SK-N-MC (cell line): ENCODE results near the gene SNX9.
"Not testable (repeated sequence)": the region's sequence is repeated elsewhere in the genome, so short reads cannot be mapped to it uniquely, and the experiment has no call there.

Experiments
- DNase-seq: peaks from one replicate; pipeline ENCODE4 v3.0.0-alpha.2; 2011; ENCODE audit warnings: low read depth, low spot score
- H3K27ac ChIP-seq: fragments of 200-600 bp; sonication (generic); 2 replicates; pipeline ENCODE4 v1.5.1; 2016; ENCODE audit warnings: mixed run types
- H3K36me3 ChIP-seq: fragments of 200-600 bp; sonication (generic); 2 replicates; pipeline ENCODE4 v1.6.1; 2017; ENCODE audit warnings: antibody characterized with exemption, low read length, mixed read lengths; ENCODE audit not compliant: insufficient read depth
- H3K4me3 ChIP-seq: fragments of 200-600 bp; sonication (generic); 2 replicates; pipeline ENCODE4 v1.5.1; 2016
- H3K9ac ChIP-seq: fragments of 200-600 bp; sonication (generic); 2 replicates; pipeline ENCODE4 v1.8.0; 2017; ENCODE audit warnings: mixed run types, mixed read lengths; ENCODE audit not compliant: insufficient read length
- H3K9me3 ChIP-seq: fragments of 200-600 bp; sonication (generic); 2 replicates; pipeline ENCODE4 v1.6.1; 2017; ENCODE audit warnings: low read depth, mild to moderate bottlenecking, antibody characterized with exemption, low read length, moderate library complexity, mixed read lengths
- EZH2 ChIP-seq: fragments of 200-600 bp; sonication (generic); IDR thresholded peaks from one replicate; pipeline ENCODE4 v1.6.1; 2017; ENCODE audit warnings: antibody characterized with exemption
- FOXP2 ChIP-seq: optimal IDR thresholded peaks from 2 replicates; pipeline ENCODE3; 2011; ENCODE audit warnings: mild to moderate bottlenecking, moderate library complexity; ENCODE audit not compliant: insufficient read depth; ENCODE audit errors: extremely low read length, control extremely low read depth
- POLR2AphosphoS5 ChIP-seq: IDR thresholded peaks from 2 replicates; pipeline ENCODE4 v1.6.1; 2012; ENCODE audit warnings: mild to moderate bottlenecking, low read depth, low read length, borderline replicate concordance

SNX9 gene

DNA sequence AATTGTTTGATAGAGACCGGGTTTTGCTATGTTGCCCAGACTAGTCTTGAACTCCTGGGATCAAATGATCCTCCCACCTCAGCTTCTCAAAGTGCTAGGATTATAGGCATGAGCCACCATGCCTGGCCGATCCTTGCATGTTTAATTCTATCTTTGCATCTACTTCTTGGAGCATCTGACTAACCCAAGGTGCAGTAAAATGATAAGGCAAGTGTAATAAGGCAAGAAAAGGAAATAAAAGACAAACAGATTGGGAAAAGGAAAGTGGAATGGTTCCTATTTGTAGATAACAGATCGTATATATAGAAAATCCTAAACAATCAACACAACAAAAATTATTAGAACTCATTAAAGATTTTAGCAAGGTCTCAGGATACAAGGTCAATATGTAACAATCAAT lies 36.8 kb upstream of the SNX9 start:
- DNase-seq = no peak
- Histone ChIP-seq H3K27ac (no peak overlapping the region), H3K36me3 (no peaks in the 10 kb centered on the region), H3K9ac (no peak overlapping the region), H3K9me3 (no peaks in the 10 kb centered on the region), H3K4me3 (no peak overlapping the region)
- TF ChIP-seq FOXP2 = no peak

- Histone ChIP-seq H3K4me3 (no peak overlapping the region), H3K36me3 (no peaks in the 10 kb centered on the region), H3K9me3 (no peaks in the 10 kb centered on the region), H3K27ac (no peak overlapping the region), H3K9ac (no peak overlapping the region)
- TF ChIP-seq FOXP2 = no peak
- TF ChIP-seq POLR2AphosphoS5 = no peak
- TF ChIP-seq EZH2 = no peak
- DNase-seq = no peak
Measured at GRCh38 chr6:157787080-157787479, 36.0 kb upstream of the SNX9 start.

DNA sequence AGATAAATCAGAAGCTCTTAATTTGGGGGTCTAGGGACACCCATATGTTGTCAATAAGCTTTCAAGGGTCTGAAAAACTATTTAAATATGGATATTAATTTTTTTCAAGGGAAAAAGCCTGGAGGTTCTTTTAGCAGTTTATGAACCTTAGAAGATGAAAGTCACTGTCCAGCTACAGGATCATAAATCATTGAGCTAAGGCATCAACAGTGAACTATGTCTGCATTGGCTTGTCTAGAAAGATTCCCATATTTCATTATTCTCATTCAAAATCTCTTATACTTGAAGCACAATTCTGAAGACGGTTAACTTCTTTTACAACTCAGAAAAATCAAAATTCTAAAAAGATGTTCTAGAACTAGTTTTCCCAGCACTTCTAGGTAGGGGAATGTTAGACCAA lies 34.9 kb upstream of the SNX9 start:
- no peaks in the 10 kb centered on the region for H3K36me3 ChIP-seq
- no peak for DNase-seq
- no peaks in the 10 kb centered on the region for H3K9me3 ChIP-seq
- H3K9ac ChIP-seq = no peak overlapping the region
- H3K4me3 ChIP-seq = no peak overlapping the region
- H3K27ac ChIP-seq = no peak overlapping the region
- TF ChIP-seq FOXP2 (no peak), EZH2 (no peak), POLR2AphosphoS5 (no peak)

GRCh38 chr6:157789297-157789696 lies 33.7 kb upstream of the SNX9 start:
- TF ChIP-seq EZH2 = no peak
- no peak for TF ChIP-seq POLR2AphosphoS5
- no peak for TF ChIP-seq FOXP2
- no peak for DNase-seq
- Histone ChIP-seq H3K27ac (no peak overlapping the region), H3K9me3 (no peaks in the 10 kb centered on the region), H3K36me3 (no peaks in the 10 kb centered on the region), H3K9ac (no peak overlapping the region), H3K4me3 (no peak overlapping the region)

DNA sequence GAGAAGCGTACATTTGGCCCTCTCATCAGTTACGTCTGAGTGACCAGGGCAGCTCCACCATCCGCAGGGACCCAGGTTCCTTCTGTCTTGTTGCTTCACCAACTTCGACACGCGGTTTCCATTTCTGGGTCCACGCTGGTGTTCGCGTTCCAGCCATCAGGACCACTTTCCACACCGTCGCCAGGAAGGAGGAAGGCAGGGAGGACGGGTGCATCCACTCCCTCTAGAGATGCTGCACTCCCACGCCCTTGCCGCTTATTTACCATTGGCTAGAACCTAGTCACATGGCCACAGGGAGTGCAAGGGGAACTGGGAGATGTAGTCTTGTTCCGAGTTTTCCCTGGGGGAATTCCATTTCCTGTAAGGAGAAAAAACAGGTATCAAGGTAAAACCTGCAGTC lies 33.2 kb upstream of the SNX9 start:
- no peak overlapping the region for H3K4me3 ChIP-seq
- H3K9me3 ChIP-seq = no peaks in the 10 kb centered on the region
- no peak for DNase-seq

DNA sequence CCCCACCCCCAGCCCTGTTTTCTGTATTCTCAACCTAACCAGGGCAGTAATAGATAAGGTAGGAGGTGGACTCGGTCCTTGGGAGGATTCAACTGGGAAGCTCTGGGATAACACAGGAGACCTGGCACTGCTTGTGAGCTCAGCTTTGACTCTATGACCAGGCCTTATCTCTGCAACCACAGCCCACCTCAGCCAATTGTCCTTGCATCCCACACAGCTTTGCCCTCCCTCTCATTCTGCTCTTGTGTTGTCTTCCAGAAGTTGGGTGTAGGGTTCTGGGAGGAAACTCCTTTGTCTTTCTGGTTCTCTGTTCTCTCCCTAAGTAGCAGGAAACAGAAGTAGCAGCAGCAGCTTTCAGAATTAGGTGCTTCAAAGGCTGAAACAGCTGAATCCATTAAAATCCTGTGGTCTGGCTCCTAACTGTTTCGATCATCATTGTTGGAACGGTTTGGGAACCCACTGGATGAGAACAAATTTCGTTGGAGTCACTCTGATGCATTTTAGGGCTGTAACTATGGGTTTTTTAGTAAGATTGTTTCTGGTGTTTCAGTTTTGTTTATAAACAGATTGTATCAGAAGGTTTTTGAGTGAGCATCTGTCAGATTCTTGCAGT lies 32.4 kb upstream of the SNX9 start:
- no peak for TF ChIP-seq FOXP2
- no peak overlapping the region for H3K4me3 ChIP-seq

More for the DNA sequence above, 33.2 kb upstream of the SNX9 start:
- TF ChIP-seq POLR2AphosphoS5 (no peak), EZH2 (no peak), FOXP2 (no peak)
- Histone ChIP-seq H3K27ac (no peak overlapping the region), H3K9ac (no peak overlapping the region), H3K36me3 (no peaks in the 10 kb centered on the region)

GRCh38 chr6:157791450-157791849 lies 31.6 kb upstream of the SNX9 start:
- Histone ChIP-seq H3K27ac (no peak overlapping the region), H3K4me3 (no peak overlapping the region), H3K36me3 (no peaks in the 10 kb centered on the region), H3K9me3 (no peaks in the 10 kb centered on the region), H3K9ac (no peak overlapping the region)
- no peak for DNase-seq
- TF ChIP-seq EZH2 (no peak), POLR2AphosphoS5 (no peak), FOXP2 (no peak)

More for the DNA sequence above, 32.4 kb upstream of the SNX9 start:
- H3K9ac ChIP-seq = no peak overlapping the region
- DNase-seq = no peak
- H3K27ac ChIP-seq = no peak overlapping the region
- no peaks in the 10 kb centered on the region for H3K36me3 ChIP-seq
- H3K9me3 ChIP-seq = no peaks in the 10 kb centered on the region

DNA sequence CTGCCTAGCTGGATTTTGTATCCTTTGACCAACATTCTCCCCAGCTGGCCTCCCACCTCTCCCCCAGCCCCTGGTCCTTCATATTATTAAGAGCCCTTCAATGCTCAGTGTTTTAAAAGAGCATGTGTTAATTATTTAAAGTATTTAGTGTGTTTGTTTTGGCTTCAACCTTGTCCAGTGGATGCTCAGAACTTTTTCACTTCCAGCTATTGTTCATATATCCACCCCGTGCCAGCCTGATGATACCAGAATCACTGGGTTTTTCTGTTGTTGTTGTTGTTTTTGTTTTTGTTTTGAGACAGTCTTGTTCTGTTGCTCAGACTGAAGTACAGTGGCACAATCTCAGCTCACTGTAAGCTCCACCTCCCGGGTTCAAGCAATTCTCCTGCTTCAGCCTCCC lies 30.4 kb upstream of the SNX9 start:
- Histone ChIP-seq H3K9me3 (no peaks in the 10 kb centered on the region), H3K27ac (no peak overlapping the region), H3K4me3 (no peak overlapping the region), H3K36me3 (no peaks in the 10 kb centered on the region), H3K9ac (no peak overlapping the region)
- TF ChIP-seq FOXP2 (no peak), EZH2 (no peak), POLR2AphosphoS5 (no peak)
- DNase-seq = no peak

- DNase-seq, H3K36me3 ChIP-seq, H3K9ac ChIP-seq, H3K4me3 ChIP-seq, H3K27ac ChIP-seq, H3K9me3 ChIP-seq: not testable (repeated sequence)
Measured at GRCh38 chr6:157794012-157794411, 29.0 kb upstream of the SNX9 start.

GRCh38 chr6:157795841-157796240 lies 27.2 kb upstream of the SNX9 start:
- Histone ChIP-seq H3K27ac (no peak overlapping the region), H3K9ac (no peak overlapping the region), H3K9me3 (no peaks in the 10 kb centered on the region), H3K4me3 (no peak overlapping the region), H3K36me3 (no peaks in the 10 kb centered on the region)
- DNase-seq = no peak
- TF ChIP-seq POLR2AphosphoS5 (no peak), EZH2 (no peak), FOXP2 (no peak)
